DOHH2 (cell line): ENCODE measurements around the gene LRRC8D.

Experiments used
- H3F3A ChIP-seq: fragments of 200-600 bp; sonication (generic), shearing (Covaris generic); 2 replicates; pipeline ENCODE4 v1.6.0; 2016; ENCODE audit warnings: antibody characterized with exemption, mild to moderate bottlenecking; ENCODE audit not compliant: control insufficient read depth, insufficient read depth
- H3K27ac ChIP-seq: fragments of 200-600 bp; sonication (generic); 2 replicates; pipeline ENCODE4 v1.5.1; 2014; ENCODE audit warnings: low read depth, mild to moderate bottlenecking, low read length, moderate library complexity
- H3K27me3 ChIP-seq: fragments of 200-600 bp; sonication (generic); 2 replicates; pipeline ENCODE4 v1.6.1; 2014; ENCODE audit warnings: mild to moderate bottlenecking, low read length, mixed read lengths; ENCODE audit not compliant: control insufficient read depth
- H3K36me3 ChIP-seq: fragments of 200-600 bp; sonication (generic); 2 replicates; pipeline ENCODE4 v1.6.1; 2014; ENCODE audit warnings: mild to moderate bottlenecking, low read length, moderate library complexity, mixed read lengths; ENCODE audit not compliant: control insufficient read depth
- H3K4me1 ChIP-seq: fragments of 200-600 bp; sonication (generic); 2 replicates; pipeline ENCODE4 v1.6.1; 2014; ENCODE audit warnings: mild to moderate bottlenecking, low read length, mixed read lengths; ENCODE audit not compliant: control insufficient read depth
- H3K4me2 ChIP-seq: fragments of 200-600 bp; sonication (generic); 2 replicates; pipeline ENCODE4 v1.6.0; 2014; ENCODE audit warnings: mild to moderate bottlenecking, low read length, moderate library complexity
- H3K4me3 ChIP-seq: fragments of 200-600 bp; sonication (generic); 2 replicates; pipeline ENCODE4 v1.5.1; 2014; ENCODE audit warnings: mild to moderate bottlenecking, low read length, mixed read lengths
- H3K79me2 ChIP-seq: fragments of 200-600 bp; sonication (generic); 2 replicates; pipeline ENCODE4 v1.6.1; 2014; ENCODE audit warnings: mild to moderate bottlenecking, low read length, mixed read lengths; ENCODE audit not compliant: control insufficient read depth
- H3K9me2 ChIP-seq: fragments of 200-600 bp; sonication (generic); replicated peaks from 2 replicates; pipeline ENCODE4 v1.6.1; 2014; ENCODE audit warnings: mild to moderate bottlenecking, low read length, mixed read lengths; ENCODE audit not compliant: control insufficient read depth
- H3K9me3 ChIP-seq: fragments of 200-600 bp; sonication (generic); 2 replicates; pipeline ENCODE4 v1.6.1; 2014; ENCODE audit warnings: antibody characterized with exemption, low read length, mixed read lengths; ENCODE audit not compliant: control insufficient read depth, insufficient read depth
- H4K20me1 ChIP-seq: fragments of 200-600 bp; sonication (generic); 2 replicates; pipeline ENCODE4 v1.6.0; 2014; ENCODE audit warnings: low read depth, mild to moderate bottlenecking, antibody characterized with exemption, low read length, moderate library complexity; ENCODE audit not compliant: control insufficient read depth, insufficient read depth
- CTCF ChIP-seq: fragments of 200-600 bp; sonication (generic); IDR thresholded peaks from one replicate; pipeline ENCODE4 v1.5.1; 2014; ENCODE audit warnings: antibody characterized with exemption, mild to moderate bottlenecking, low read depth, low read length; ENCODE audit not compliant: poor library complexity, severe bottlenecking
- EZH2phosphoT487 ChIP-seq: fragments of 200-600 bp; sonication (generic); IDR thresholded peaks from 2 replicates; pipeline ENCODE4 v1.6.1; 2017; ENCODE audit warnings: borderline replicate concordance, mild to moderate bottlenecking, antibody characterized with exemption, low read length, moderate library complexity, mixed read lengths

Gene LRRC8D

GRCh38 chr1:89986020-89986419, 165.2 kb downstream of the LRRC8D start:
- no peaks in the 10 kb centered on the region for H3K9me3 ChIP-seq
- H3K36me3 ChIP-seq = no peaks in the 10 kb centered on the region
- no peak overlapping the region for H3K27ac ChIP-seq
- H3K9me2 ChIP-seq = no peaks in the 10 kb centered on the region
- H3K4me2 ChIP-seq = no peak overlapping the region
- no peak for TF ChIP-seq EZH2phosphoT487
- no peak for TF ChIP-seq CTCF
- H3K4me1 ChIP-seq = peaks cover 2% of the 10 kb centered on the region
- H3F3A ChIP-seq = no peaks in the 10 kb centered on the region
- no peaks in the 10 kb centered on the region for H4K20me1 ChIP-seq
- H3K27me3 ChIP-seq = peaks cover 4% of the 10 kb centered on the region
- no peak overlapping the region for H3K4me3 ChIP-seq
- H3K79me2 ChIP-seq = no peaks in the 10 kb centered on the region
